ENCODE results near the gene VKORC1. TPM values are rescaled to one million over a fixed set of nuclear protein-coding genes. Genes with fewer than 3 reads are reported as not detected.

VKORC1 gene
- total and polyA plus RNA-seq, 2 of the 4 experiments (the other 2 are of a cell fraction): 65.2 to 317 TPM

GRCh38 chr16:31134625-31135534 is 40.3 kb upstream of the VKORC1 start:
- no peak overlapping the region for H4K8ac ChIP-seq (ENCODE audit: low read depth in 2 of 2, low read length in 2 of 2)
- no peak overlapping the region for H2BK5ac ChIP-seq (ENCODE audit: low read depth, low read length, poor library complexity, severe bottlenecking)
- no peak overlapping the region for H3K9ac ChIP-seq (ENCODE audit: low read depth, low read length)
- peak overlapping the region; percentile 42 for H2AK9ac ChIP-seq (replicated peaks; ENCODE audit: low read depth, low read length, poor library complexity)
- H3K14ac ChIP-seq (replicated peaks; ENCODE audit: low read depth, low read length): no peak overlapping the region; the same call in 1 of the 2 replicates
- peaks cover 11% of the 10 kb centered on the region for H3K9me1 ChIP-seq (ENCODE audit: insufficient read depth, low read length)
- intact Hi-C loops (cut with micrococcal nuclease): no loop called here
- ATAC-seq (ENCODE audit: low read depth) (no peak), DNase-seq (no peak)
- 0 out of 2 replicates have a peak overlapping the region, but pooled peaks have one; percentile 23 for H2BK120ac ChIP-seq (ENCODE audit: low read depth, low read length)
- no peak overlapping the region for H3K18ac ChIP-seq (ENCODE audit: low read depth, low read length)
- peak overlapping the region; percentile 44 for H2AFZ ChIP-seq (replicated peaks; ENCODE audit: low read length, poor library complexity)
- TF ChIP-seq MAZ (IDR thresholded peaks at IDR 0.05; ENCODE audit: borderline replicate concordance, low read depth, low read length) (no peak), RAD21 (IDR thresholded peaks at IDR 0.05; ENCODE audit: low read length) (no peak), CHD1 (IDR thresholded peaks at IDR 0.05; ENCODE audit: low read depth, low read length) (no peak), POLR2A (IDR thresholded peaks at IDR 0.05; ENCODE audit: low read depth, low read length) (no peak), CEBPB (IDR thresholded peaks at IDR 0.05; ENCODE audit: low read depth, low read length) (no peak), MAFK (IDR thresholded peaks at IDR 0.05; ENCODE audit: low read depth, low read length) (no peak), RCOR1 (IDR thresholded peaks at IDR 0.05; ENCODE audit: insufficient replicate concordance, low read length) (no peak), NFE2L2 (IDR thresholded peaks at IDR 0.05; ENCODE audit: low read depth, low read length) (no peak), BHLHE40 (IDR thresholded peaks at IDR 0.05; ENCODE audit: low read depth, low read length) (no peak), SMC3 (IDR thresholded peaks at IDR 0.05; ENCODE audit: low read depth, low read length) (no peak), RFX5 (IDR thresholded peaks at IDR 0.05; ENCODE audit: low read depth, low read length) (no peak), FOS (IDR thresholded peaks at IDR 0.05; ENCODE audit: low read depth, low read length) (no peak)
- TF ChIP-seq, protein P1, sequence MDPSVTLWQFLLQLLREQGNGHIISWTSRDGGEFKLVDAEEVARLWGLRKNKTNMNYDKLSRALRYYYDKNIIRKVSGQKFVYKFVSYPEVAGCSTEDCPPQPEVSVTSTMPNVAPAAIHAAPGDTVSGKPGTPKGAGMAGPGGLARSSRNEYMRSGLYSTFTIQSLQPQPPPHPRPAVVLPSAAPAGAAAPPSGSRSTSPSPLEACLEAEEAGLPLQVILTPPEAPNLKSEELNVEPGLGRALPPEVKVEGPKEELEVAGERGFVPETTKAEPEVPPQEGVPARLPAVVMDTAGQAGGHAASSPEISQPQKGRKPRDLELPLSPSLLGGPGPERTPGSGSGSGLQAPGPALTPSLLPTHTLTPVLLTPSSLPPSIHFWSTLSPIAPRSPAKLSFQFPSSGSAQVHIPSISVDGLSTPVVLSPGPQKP (IDR thresholded peaks at IDR 0.05; ENCODE audit: borderline replicate concordance, low read depth, low read length): no peak
- TF ChIP-seq, protein P2, sequence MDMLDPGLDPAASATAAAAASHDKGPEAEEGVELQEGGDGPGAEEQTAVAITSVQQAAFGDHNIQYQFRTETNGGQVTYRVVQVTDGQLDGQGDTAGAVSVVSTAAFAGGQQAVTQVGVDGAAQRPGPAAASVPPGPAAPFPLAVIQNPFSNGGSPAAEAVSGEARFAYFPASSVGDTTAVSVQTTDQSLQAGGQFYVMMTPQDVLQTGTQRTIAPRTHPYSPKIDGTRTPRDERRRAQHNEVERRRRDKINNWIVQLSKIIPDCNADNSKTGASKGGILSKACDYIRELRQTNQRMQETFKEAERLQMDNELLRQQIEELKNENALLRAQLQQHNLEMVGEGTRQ (IDR thresholded peaks at IDR 0.05; ENCODE audit: low read depth, low read length): no peak; the same call in 1 of the 2 replicates
- H2BK20ac ChIP-seq (ENCODE audit: low read depth, low read length): no peak overlapping the region
- H4K20me1 ChIP-seq (ENCODE audit: insufficient read depth, low read length): no peaks in the 10 kb centered on the region
- in situ Hi-C loops (cut with MboI; ENCODE audit: low sequenced_read_pairs): no loop called here
- H3K4me2 ChIP-seq (ENCODE audit: low read depth, low read length): no peak overlapping the region
- peaks cover 14% of the 10 kb centered on the region for H3K4me1 ChIP-seq (ENCODE audit: control insufficient read depth, insufficient read depth, low read length)
- CTCF ChIA-PET: no interaction called here
- H3K36me3 ChIP-seq (ENCODE audit: control insufficient read depth, insufficient read depth, low read length): peaks cover 13% of the 10 kb centered on the region
- H3K4me3 ChIP-seq (ENCODE audit: insufficient read depth, low read depth, low read length): no peak overlapping the region
- POLR2A ChIA-PET (ENCODE audit: unreplicated experiment): no interaction called here
- H3K23ac ChIP-seq (ENCODE audit: low read depth, low read length): 0 out of 2 replicates have a peak overlapping the region, but pooled peaks have one; percentile 27
- no peak overlapping the region for H4K91ac ChIP-seq (ENCODE audit: insufficient read depth, low read depth, low read length)
- no peak overlapping the region for H3K56ac ChIP-seq (ENCODE audit: extremely low read depth, insufficient read depth, low read length)
- no CpG with 5 or more reads among the region's 18 CpGs for WGBS, 2 experiments (ENCODE audit: extremely low coverage in 2 of 2, insufficient read length in 1 of 2)
- H3K27me3 ChIP-seq (ENCODE audit: control insufficient read depth, insufficient read depth, low read length): no peaks in the 10 kb centered on the region; the same call in 1 of the 2 replicates
- H2AK5ac ChIP-seq (ENCODE audit: low read depth, low read length): no peak overlapping the region
- no peak overlapping the region for H2BK15ac ChIP-seq (ENCODE audit: low read depth, low read length)
- no peaks in the 10 kb centered on the region for H3K9me3 ChIP-seq (ENCODE audit: control insufficient read depth, insufficient read depth, low read length)
- no peak overlapping the region for H4K5ac ChIP-seq (ENCODE audit: low read depth, low read length)
- no peak overlapping the region for H3K27ac ChIP-seq (ENCODE audit: insufficient read depth, low read length)
- H3K4ac ChIP-seq (ENCODE audit: low read depth, low read length): no peak overlapping the region
- peaks cover 0 to 7% of the 10 kb centered on the region in 2 experiments; a peak in 1 of 4 replicates for H3K79me1 ChIP-seq (ENCODE audit: low read depth in 1 of 2, low read length in 2 of 2)
- dilution Hi-C loops (cut with HindIII; ENCODE audit: low sequenced_read_pairs, unreplicated experiment): no loop called here
- no TSS peak for BruUV-seq (replicated peaks)
